Trophoblast cell (in vitro differentiated cells and primary cell): Measurements from ENCODE around the gene XRN2.
A peak's percentile ranks its signal among the peaks of the same experiment; 100 is the strongest.

Source experiments
- DNase-seq, 2 donors: peaks; one replicate each; pipeline ENCODE4 v3.0.0-alpha.2; 2016
- H2AFZ ChIP-seq: 2 replicates; pipeline ENCODE4 v1.6.1; 2013; ENCODE audit warnings: low read length, moderate library complexity, mild to moderate bottlenecking; ENCODE audit not compliant: insufficient read depth, poor library complexity
- H2AK5ac ChIP-seq: 2 replicates; pipeline ENCODE4 v1.6.1; 2013; ENCODE audit warnings: mild to moderate bottlenecking, low read length
- H2BK120ac ChIP-seq: 2 replicates; pipeline ENCODE4 v1.6.1; 2013; ENCODE audit warnings: low read length, mild to moderate bottlenecking, moderate library complexity; ENCODE audit not compliant: insufficient read depth, poor library complexity
- H2BK12ac ChIP-seq: 2 replicates; pipeline ENCODE4 v1.6.1; 2013; ENCODE audit warnings: mild to moderate bottlenecking, low read length, moderate library complexity
- H2BK5ac ChIP-seq: 2 replicates; pipeline ENCODE4 v1.6.1; 2013; ENCODE audit warnings: low read length, low read depth, moderate library complexity, mild to moderate bottlenecking; ENCODE audit not compliant: poor library complexity
- H3K14ac ChIP-seq: 2 replicates; pipeline ENCODE4 v1.6.1; 2013; ENCODE audit warnings: mild to moderate bottlenecking, low read length
- H3K18ac ChIP-seq: 2 replicates; pipeline ENCODE4 v1.6.1; 2013; ENCODE audit warnings: mild to moderate bottlenecking, low read length
- H3K23ac ChIP-seq: 2 replicates; pipeline ENCODE4 v1.6.1; 2013; ENCODE audit warnings: low read length
- H3K27ac ChIP-seq: 2 replicates; pipeline ENCODE4 v1.5.1; 2013; ENCODE audit warnings: low read depth, mild to moderate bottlenecking, inconsistent platforms, low read length, moderate library complexity
- H3K27me3 ChIP-seq: 2 replicates; pipeline ENCODE4 v1.6.1; 2013; ENCODE audit warnings: inconsistent platforms, mild to moderate bottlenecking, low read length, moderate library complexity; ENCODE audit not compliant: insufficient read depth
- H3K36me3 ChIP-seq, 2 experiments: 1 replicate in 1 of 2; 2 replicates in 1 of 2; pipeline ENCODE4 v1.6.1; 2013; ENCODE audit warnings: low read length in 2 of 2, mild to moderate bottlenecking in 2 of 2, moderate library complexity in 1 of 2; ENCODE audit not compliant: insufficient read depth in 2 of 2, control insufficient read depth in 1 of 2
- H3K4ac ChIP-seq: 2 replicates; pipeline ENCODE4 v1.6.1; 2013; ENCODE audit warnings: low read depth, mild to moderate bottlenecking, low read length, moderate library complexity
- H3K4me1 ChIP-seq, 2 experiments: 1 replicate in 1 of 2; 2 replicates in 1 of 2; pipeline ENCODE4 v1.6.1; 2013; ENCODE audit warnings: low read length in 2 of 2, mild to moderate bottlenecking in 2 of 2, moderate library complexity in 1 of 2; ENCODE audit not compliant: insufficient read depth in 2 of 2, control insufficient read depth in 1 of 2
- H3K4me2 ChIP-seq: 2 replicates; pipeline ENCODE4 v1.6.1; 2013; ENCODE audit warnings: inconsistent platforms, mild to moderate bottlenecking, low read length, moderate library complexity
- H3K4me3 ChIP-seq: 2 replicates; pipeline ENCODE4 v1.5.1; 2013; ENCODE audit warnings: mild to moderate bottlenecking, low read depth, low read length, inconsistent platforms
- H3K79me1 ChIP-seq: one replicate; pipeline ENCODE4 v1.6.1; 2013; ENCODE audit warnings: low read length
- H3K79me2 ChIP-seq: 2 replicates; pipeline ENCODE4 v1.6.1; 2013; ENCODE audit warnings: low read length, mild to moderate bottlenecking; ENCODE audit not compliant: control insufficient read depth, insufficient read depth, poor library complexity
- H3K9ac ChIP-seq: 2 replicates; pipeline ENCODE4 v1.6.1; 2013; ENCODE audit warnings: mild to moderate bottlenecking, low read length
- H3K9me3 ChIP-seq: 2 replicates; pipeline ENCODE4 v1.6.1; 2013; ENCODE audit warnings: low read depth, mild to moderate bottlenecking, control low read depth, inconsistent platforms, low read length; ENCODE audit not compliant: insufficient read depth
- H4K12ac ChIP-seq: 2 replicates; pipeline ENCODE4 v1.6.1; 2013; ENCODE audit warnings: low read depth, mild to moderate bottlenecking, low read length, moderate library complexity
- H4K8ac ChIP-seq: 2 replicates; pipeline ENCODE4 v1.6.1; 2013; ENCODE audit warnings: low read depth, mild to moderate bottlenecking, low read length, moderate library complexity
- H4K91ac ChIP-seq: one replicate; pipeline ENCODE4 v1.6.1; 2013; ENCODE audit warnings: low read depth, mild to moderate bottlenecking, low read length, moderate library complexity
- WGBS: extraction: QIAGEN DNeasy Blood & Tissue Kit; methylation state at CpG from one replicate; pipeline ENCODE4 v1.1.7; 2013; ENCODE audit warnings: missing lambda C conversion rate; ENCODE audit not compliant: insufficient read length, insufficient coverage; ENCODE audit errors: extremely low coverage; 5-methylcytosine and 5-hydroxymethylcytosine counted together

XRN2 gene

GRCh38 chr20:21278829-21279228 is 24.3 kb upstream of the XRN2 start:
- no peak overlapping the region for H3K4ac ChIP-seq
- no peak for DNase-seq
- no peak overlapping the region for H2BK12ac ChIP-seq
- H3K9ac ChIP-seq, result no peak overlapping the region
- H3K4me2 ChIP-seq, result no peak overlapping the region
- no peak overlapping the region for H4K8ac ChIP-seq
- H2BK5ac ChIP-seq, result no peak overlapping the region
- no peaks in the 10 kb centered on the region for H3K79me2 ChIP-seq
- WGBS, result no CpG with 5 or more reads among the region's 2 CpGs
- H3K4me3 ChIP-seq, result no peak overlapping the region
- H4K91ac ChIP-seq, result no peak overlapping the region
- no peaks in the 10 kb centered on the region for H3K9me3 ChIP-seq
- no peak overlapping the region for H2BK120ac ChIP-seq
- H3K27me3 ChIP-seq, result no peaks in the 10 kb centered on the region
- H3K79me1 ChIP-seq, result no peaks in the 10 kb centered on the region
- no peaks in the 10 kb centered on the region for H3K36me3 ChIP-seq
- H3K27ac ChIP-seq, result no peak overlapping the region
- H4K12ac ChIP-seq, result no peak overlapping the region
- H3K14ac ChIP-seq, result no peak overlapping the region
- H2AFZ ChIP-seq, result no peak overlapping the region
- H3K18ac ChIP-seq, result no peak overlapping the region
- no peaks in the 10 kb centered on the region for H3K4me1 ChIP-seq
- no peak overlapping the region for H2AK5ac ChIP-seq
- no peak overlapping the region for H3K23ac ChIP-seq

GRCh38 chr20:21279706-21280521 is 23.2 kb upstream of the XRN2 start:
- Histone ChIP-seq H3K79me1 (no peaks in the 10 kb centered on the region), H3K27ac (no peak overlapping the region), H2BK12ac (no peak overlapping the region), H4K12ac (no peak overlapping the region), H3K23ac (no peak overlapping the region), H2AFZ (no peak overlapping the region), H3K4me2 (no peak overlapping the region), H3K4me3 (no peak overlapping the region), H4K8ac (no peak overlapping the region), H3K14ac (no peak overlapping the region), H4K91ac (no peak overlapping the region), H3K9ac (no peak overlapping the region), H2BK120ac (no peak overlapping the region), H2BK5ac (no peak overlapping the region), H2AK5ac (no peak overlapping the region), H3K36me3 (no peaks in the 10 kb centered on the region), H3K18ac (no peak overlapping the region), H3K4me1 (no peaks in the 10 kb centered on the region), H3K4ac (no peak overlapping the region), H3K9me3 (no peaks in the 10 kb centered on the region), H3K79me2 (no peaks in the 10 kb centered on the region), H3K27me3 (no peaks in the 10 kb centered on the region)
- no CpG with 5 or more reads among the region's 7 CpGs for WGBS
- DNase-seq, result peak; percentile 13 to 71

GRCh38 chr20:21280522-21281016 is 22.6 kb upstream of the XRN2 start:
- no peak overlapping the region for H3K4me2 ChIP-seq
- no peak overlapping the region for H4K91ac ChIP-seq
- H3K27me3 ChIP-seq, result no peaks in the 10 kb centered on the region
- H3K79me2 ChIP-seq, result no peaks in the 10 kb centered on the region
- no peak for DNase-seq
- no peak overlapping the region for H3K14ac ChIP-seq
- H4K8ac ChIP-seq, result no peak overlapping the region
- H3K4me3 ChIP-seq, result no peak overlapping the region
- no peak overlapping the region for H3K9ac ChIP-seq
- no peak overlapping the region for H2BK5ac ChIP-seq
- H3K9me3 ChIP-seq, result no peaks in the 10 kb centered on the region
- H3K23ac ChIP-seq, result no peak overlapping the region
- H2AK5ac ChIP-seq, result no peak overlapping the region
- no peak overlapping the region for H3K4ac ChIP-seq
- H4K12ac ChIP-seq, result no peak overlapping the region
- no peak overlapping the region for H2BK12ac ChIP-seq
- no peak overlapping the region for H3K18ac ChIP-seq
- H2AFZ ChIP-seq, result no peak overlapping the region
- H2BK120ac ChIP-seq, result no peak overlapping the region
- no peak overlapping the region for H3K27ac ChIP-seq
- WGBS, result no CpG with 5 or more reads among the region's 3 CpGs
- H3K79me1 ChIP-seq, result no peaks in the 10 kb centered on the region
- no peaks in the 10 kb centered on the region for H3K36me3 ChIP-seq
- H3K4me1 ChIP-seq, result no peaks in the 10 kb centered on the region

GRCh38 chr20:21286775-21287174 is 16.4 kb upstream of the XRN2 start:
- Histone ChIP-seq H4K8ac (no peak overlapping the region), H3K27ac (no peak overlapping the region), H3K4me3 (no peak overlapping the region), H3K9ac (no peak overlapping the region), H2BK120ac (no peak overlapping the region), H3K4me1 (no peaks in the 10 kb centered on the region), H3K4ac (no peak overlapping the region), H3K79me2 (no peaks in the 10 kb centered on the region), H3K14ac (no peak overlapping the region), H2AK5ac (no peak overlapping the region), H4K91ac (no peak overlapping the region), H3K36me3 (no peaks in the 10 kb centered on the region), H4K12ac (no peak overlapping the region), H2AFZ (no peak overlapping the region), H2BK12ac (no peak overlapping the region), H3K27me3 (no peaks in the 10 kb centered on the region), H3K4me2 (no peak overlapping the region), H3K18ac (no peak overlapping the region), H3K79me1 (no peaks in the 10 kb centered on the region), H2BK5ac (no peak overlapping the region), H3K9me3 (peaks cover 3% of the 10 kb centered on the region), H3K23ac (no peak overlapping the region)
- DNase-seq, result no peak
- WGBS, result no CpG with 5 or more reads among the region's 4 CpGs
